B cell (primary cell): Measurements from ENCODE around the gene PREP. TPM values are rescaled to one million over a fixed set of nuclear protein-coding genes. Genes with fewer than 3 reads are reported as not detected.

Source experiments
- ATAC-seq: fragments of 200-7000 bp; cut with Tn5 transposase; one replicate; pipeline ENCODE4 v1.10.0; 2021; ENCODE audit warnings: low read depth, mild to moderate bottlenecking, moderate number of reproducible peaks, moderate library complexity
- CTCF ChIA-PET: fragments of 350-600 bp; sonication (Branson Sonifier 250); formaldehyde crosslinking; loops from one replicate; lab custom pipeline; 2021; ENCODE audit warnings: antibody characterized with exemption, inconsistent platforms; lab: Charles Lee
- POLR2A ChIA-PET: fragments of 350-600 bp; sonication (Branson Sonifier 250); formaldehyde crosslinking; loops from one replicate; lab custom pipeline; 2021; ENCODE audit warnings: antibody characterized with exemption; lab: Charles Lee
- DNase-seq: peaks from one replicate; pipeline ENCODE4 v3.0.0; 2013
- H2AFZ ChIP-seq: 2 replicates; pipeline ENCODE4 v1.6.1; 2012; ENCODE audit warnings: mild to moderate bottlenecking, low read depth, low read length; ENCODE audit not compliant: insufficient read depth, poor library complexity, severe bottlenecking
- H3K27ac ChIP-seq, 2 donors: 1 replicate in 1 of 2; 2 replicates in 1 of 2; pipeline ENCODE4 v1.5.1; 2012 to 2013; ENCODE audit warnings: low read length in 2 of 2, mild to moderate bottlenecking in 2 of 2, moderate library complexity in 1 of 2
- H3K27me3 ChIP-seq, 4 experiments: fragments of 200-600 bp in 1 of 4; sonication (generic) in 1 of 4; replicated peaks in 1 of 4; 1 replicate in 2 of 4; 2 replicates in 2 of 4; pipeline versions ENCODE4 v1.6.1 to v1.7.0; 2013 to 2016; ENCODE audit warnings: low read length in 3 of 4, mild to moderate bottlenecking in 2 of 4, mixed read lengths in 1 of 4, moderate library complexity in 1 of 4; ENCODE audit not compliant: insufficient read depth in 4 of 4, control insufficient read depth in 3 of 4; ENCODE audit errors: control extremely low read depth in 1 of 4
- H3K36me3 ChIP-seq, 2 experiments: replicated peaks in 1 of 2; 1 replicate in 1 of 2; 2 replicates in 1 of 2; pipeline versions ENCODE4 v1.6.1 to v1.7.1; 2013; ENCODE audit warnings: low read length in 1 of 2; ENCODE audit not compliant: insufficient read depth in 2 of 2, control insufficient read depth in 1 of 2; ENCODE audit errors: control extremely low read depth in 1 of 2, extremely low read depth in 1 of 2
- H3K4me1 ChIP-seq, 2 donors: fragments of 200-600 bp in 1 of 2; sonication (generic) in 1 of 2; 1 replicate in 1 of 2; 2 replicates in 1 of 2; pipeline versions ENCODE4 v1.5.1 to v1.6.1; 2013 to 2017; ENCODE audit warnings: low read length in 2 of 2; ENCODE audit not compliant: control insufficient read depth in 2 of 2, insufficient read depth in 2 of 2
- H3K4me2 ChIP-seq: replicated peaks from 2 replicates; pipeline ENCODE3; 2012; ENCODE audit warnings: mild to moderate bottlenecking, low read depth, low read length; ENCODE audit not compliant: poor library complexity, severe bottlenecking
- H3K4me3 ChIP-seq, 5 experiments: fragments of 200-600 bp in 1 of 5; sonication (generic) in 1 of 5; 1 replicate in 3 of 5; 2 replicates in 2 of 5; pipeline versions ENCODE4 v1.5.1 to v1.7.0; 2011 to 2016; ENCODE audit warnings: low read length in 4 of 5, mild to moderate bottlenecking in 4 of 5, low read depth in 2 of 5, control low read depth in 1 of 5, moderate library complexity in 1 of 5; ENCODE audit not compliant: insufficient read depth in 1 of 5; ENCODE audit errors: control extremely low read depth in 1 of 5, extremely low read depth in 1 of 5
- H3K79me2 ChIP-seq: fragments of 200-600 bp; sonication (generic); one replicate; pipeline ENCODE4 v1.6.0; 2016; ENCODE audit warnings: low read length; ENCODE audit not compliant: control insufficient read depth, insufficient read depth
- H3K9ac ChIP-seq: fragments of 200-600 bp; sonication (generic); 2 replicates; pipeline ENCODE4 v1.6.1; 2017; ENCODE audit warnings: mild to moderate bottlenecking, low read length, moderate library complexity
- H3K9me3 ChIP-seq, 3 donors: one replicate each; pipeline versions ENCODE4 v1.6.1 to v1.7.1; 2013; ENCODE audit warnings: low read length in 2 of 3; ENCODE audit not compliant: control insufficient read depth in 2 of 3, insufficient read depth in 1 of 3; ENCODE audit errors: control extremely low read depth in 1 of 3
- H4K20me1 ChIP-seq: 2 replicates; pipeline ENCODE4 v1.6.0; 2012; ENCODE audit warnings: mild to moderate bottlenecking, low read length; ENCODE audit not compliant: insufficient read depth, control insufficient read depth, poor library complexity, severe bottlenecking
- H3K27ac Mint-ChIP-seq: one replicate; pipeline ENCODE4 v1.8.0; 2021; ENCODE audit warnings: mixed read lengths
- H3K27me3 Mint-ChIP-seq: one replicate; pipeline ENCODE4 v1.8.0; 2021; ENCODE audit warnings: mixed read lengths
- H3K4me1 Mint-ChIP-seq: one replicate; pipeline ENCODE4 v1.8.0; 2021; ENCODE audit warnings: mixed read lengths
- H3K4me3 Mint-ChIP-seq: one replicate; pipeline ENCODE4 v1.8.0; 2021; ENCODE audit warnings: mixed read lengths
- H3K9me3 Mint-ChIP-seq: one replicate; pipeline ENCODE4 v1.8.0; 2022; ENCODE audit warnings: mixed read lengths; ENCODE audit not compliant: insufficient read depth
- CTCF ChIP-seq: fragments of 200-600 bp; IDR thresholded peaks from one replicate; pipeline ENCODE4 v1.8.0; 2022; ENCODE audit warnings: antibody characterized with exemption, mild to moderate bottlenecking
- EZH2 ChIP-seq: IDR thresholded peaks from 2 replicates; pipeline ENCODE4 v1.6.1; 2012; ENCODE audit warnings: borderline replicate concordance, low read depth, mild to moderate bottlenecking, moderate library complexity, low read length; ENCODE audit not compliant: insufficient read depth, poor library complexity, severe bottlenecking
- intact Hi-C: fragments of 100-400 bp; cut with micrococcal nuclease; formaldehyde crosslinking; loops from one replicate; pipeline ENCODE4 v1.10.0; 2022
- polyA plus RNA-seq: library from polyadenylated mRNA; depleted of rRNA; stranded (reverse); fragments of >200 nt; gene quantifications from 2 replicates; pipeline ENCODE4 v1.2.3, GENCODE V29; 2012
- total RNA-seq, 2 donors: library from RNA; stranded (reverse); fragments of 120-200 nt in 1 of 2; gene quantifications; 1 replicate in 1 of 2; 2 replicates in 1 of 2; pipeline versions ENCODE4 v1.2.3 to v1.2.4, GENCODE V29; 2013 to 2022

The PREP gene
- total and polyA plus RNA-seq, 2 donors (not counting 1 experiment from before 2014, with no cell fraction given): 12.2 to 27.0 TPM

GRCh38 chr6:105257340-105257739 is 145.5 kb downstream of the PREP start:
- intact Hi-C loops: no loop called here
- Histone ChIP-seq H3K4me3 (no peak overlapping the region), H3K9me3 (no peaks in the 10 kb centered on the region), H3K27me3 (peaks cover 0 to 2% (median 0%) of the 10 kb centered on the region in 4 experiments), H3K36me3 (no peaks in the 10 kb centered on the region), H4K20me1 (no peaks in the 10 kb centered on the region), H3K4me1 (no peaks in the 10 kb centered on the region), H3K79me2 (no peaks in the 10 kb centered on the region), H3K9ac (no peak overlapping the region), H2AFZ (no peak overlapping the region), H3K4me2 (no peak overlapping the region), H3K27ac (no peak overlapping the region)
- Mint-ChIP-seq H3K9me3 (no peaks in the 10 kb centered on the region), H3K4me1 (no peaks in the 10 kb centered on the region), H3K4me3 (no peak overlapping the region), H3K27me3 (peaks cover 22% of the 10 kb centered on the region), H3K27ac (no peak overlapping the region)
- no peak for DNase-seq
- no peak for TF ChIP-seq EZH2
- no peak for TF ChIP-seq CTCF
- CTCF ChIA-PET: no interaction called here
- POLR2A ChIA-PET: no interaction called here
- no peak for ATAC-seq

GRCh38 chr6:105256619-105257018 is 146.3 kb downstream of the PREP start:
- H3K27me3 Mint-ChIP-seq: peaks cover 18% of the 10 kb centered on the region

More at GRCh38 chr6:105256619-105257018, 146.3 kb downstream of the PREP start:
- DNase-seq (no peak), ATAC-seq (no peak)
- CTCF ChIA-PET: no interaction called here
- Histone ChIP-seq H3K9me3 (no peaks in the 10 kb centered on the region), H3K79me2 (no peaks in the 10 kb centered on the region), H3K36me3 (no peaks in the 10 kb centered on the region), H3K4me2 (no peak overlapping the region), H3K9ac (no peak overlapping the region), H3K4me1 (no peaks in the 10 kb centered on the region), H3K27ac (no peak overlapping the region), H3K4me3 (no peak overlapping the region), H3K27me3 (peaks cover 0 to 2% (median 0%) of the 10 kb centered on the region in 4 experiments), H2AFZ (no peak overlapping the region), H4K20me1 (no peaks in the 10 kb centered on the region)
- intact Hi-C loops: no loop called here
- H3K27ac Mint-ChIP-seq: no peak overlapping the region
- no peak overlapping the region for H3K4me3 Mint-ChIP-seq
- H3K4me1 Mint-ChIP-seq: no peaks in the 10 kb centered on the region
- POLR2A ChIA-PET: no interaction called here
- TF ChIP-seq EZH2 (no peak), CTCF (no peak)
- H3K9me3 Mint-ChIP-seq: no peaks in the 10 kb centered on the region
